ENCODE results near the gene ASPHD2. TPM values are rescaled to one million over a fixed set of nuclear protein-coding genes. Genes with fewer than 3 reads are reported as not detected.

Gene ASPHD2
- polyA plus RNA-seq, 1 of the 3 experiments (the other 2 are of a cell fraction): 2.2 TPM

DNA sequence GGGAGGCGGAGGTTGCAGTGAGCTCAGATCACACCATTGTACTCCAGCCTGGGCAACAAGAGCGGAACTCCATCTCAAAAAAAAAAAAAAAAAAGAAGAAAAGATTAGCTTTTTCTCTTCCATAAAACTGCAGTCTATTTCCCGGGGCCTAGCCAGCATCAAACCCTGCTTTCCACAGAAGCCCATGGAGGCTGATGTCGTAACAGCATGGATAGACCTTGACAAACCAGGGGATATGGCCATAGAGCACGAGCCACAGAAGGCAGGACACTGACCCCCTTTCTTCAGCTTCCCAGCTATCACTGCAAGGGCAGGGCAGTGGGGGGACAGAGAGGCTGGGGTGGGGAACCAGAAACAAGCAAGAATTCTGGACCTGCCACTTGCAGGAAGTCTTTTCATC is 33.0 kb downstream of the ASPHD2 start:
- no peak overlapping the region for H3K27ac ChIP-seq (ENCODE audit: low read depth in 2 of 2, low read length in 1 of 2)
- no peak overlapping the region for H3K4me3 ChIP-seq (ENCODE audit: low read depth in 2 of 2, low read length in 1 of 2)
- no peaks in the 10 kb centered on the region for H3K27me3 ChIP-seq (ENCODE audit: insufficient read depth)
- DNase-seq: no peak
- peaks cover 5% of the 10 kb centered on the region for H4K20me1 ChIP-seq (ENCODE audit: insufficient read depth)
- POLR2A ChIA-PET: no interaction called here
- peaks cover 0 to 2% of the 10 kb centered on the region in 2 experiments; a peak in 2 of 4 replicates for H3K4me1 ChIP-seq (ENCODE audit: control insufficient read depth in 1 of 2, insufficient read depth in 2 of 2, low read depth in 1 of 2, low read length in 1 of 2)
- no peaks in the 10 kb centered on the region for H3K9me3 ChIP-seq
- CTCF ChIA-PET: interaction anchor here (0.7 to 6.2 kb wide), 27 partner anchors 9 to 687 kb away, joined by 3 to 99 read pairs (median 11); partner anchors contain the start of genes HPS4 and SRRD
- H3K36me3 ChIP-seq (replicated peaks in 1 of 2; ENCODE audit: control insufficient read depth in 1 of 2, insufficient read depth in 2 of 2, low read length in 1 of 2): peaks cover 21 to 78% of the 10 kb centered on the region in 2 experiments
- H3F3A ChIP-seq (replicated peaks; ENCODE audit: insufficient read depth): peaks cover 3% of the 10 kb centered on the region
- TF ChIP-seq, protein P1, sequence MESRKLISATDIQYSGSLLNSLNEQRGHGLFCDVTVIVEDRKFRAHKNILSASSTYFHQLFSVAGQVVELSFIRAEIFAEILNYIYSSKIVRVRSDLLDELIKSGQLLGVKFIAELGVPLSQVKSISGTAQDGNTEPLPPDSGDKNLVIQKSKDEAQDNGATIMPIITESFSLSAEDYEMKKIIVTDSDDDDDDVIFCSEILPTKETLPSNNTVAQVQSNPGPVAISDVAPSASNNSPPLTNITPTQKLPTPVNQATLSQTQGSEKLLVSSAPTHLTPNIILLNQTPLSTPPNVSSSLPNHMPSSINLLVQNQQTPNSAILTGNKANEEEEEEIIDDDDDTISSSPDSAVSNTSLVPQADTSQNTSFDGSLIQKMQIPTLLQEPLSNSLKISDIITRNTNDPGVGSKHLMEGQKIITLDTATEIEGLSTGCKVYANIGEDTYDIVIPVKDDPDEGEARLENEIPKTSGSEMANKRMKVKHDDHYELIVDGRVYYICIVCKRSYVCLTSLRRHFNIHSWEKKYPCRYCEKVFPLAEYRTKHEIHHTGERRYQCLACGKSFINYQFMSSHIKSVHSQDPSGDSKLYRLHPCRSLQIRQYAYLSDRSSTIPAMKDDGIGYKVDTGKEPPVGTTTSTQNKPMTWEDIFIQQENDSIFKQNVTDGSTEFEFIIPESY (IDR thresholded peaks at IDR 0.05; ENCODE audit: borderline replicate concordance, low read depth): no peak
- no peak for TF ChIP-seq EP300 (IDR thresholded peaks at IDR 0.05; ENCODE audit: borderline replicate concordance in 1 of 2, low read depth in 1 of 2, low read length in 1 of 2)
- TF ChIP-seq YY1 (IDR thresholded peaks at IDR 0.05; ENCODE audit: low read depth): no peak
- no peak for TF ChIP-seq TEAD4 (IDR thresholded peaks at IDR 0.05; ENCODE audit: borderline replicate concordance, insufficient read depth)
- TF ChIP-seq GATA2 (CRISPR knock-in tag; IDR thresholded peaks at IDR 0.05): no peak
- TF ChIP-seq, protein P2, sequence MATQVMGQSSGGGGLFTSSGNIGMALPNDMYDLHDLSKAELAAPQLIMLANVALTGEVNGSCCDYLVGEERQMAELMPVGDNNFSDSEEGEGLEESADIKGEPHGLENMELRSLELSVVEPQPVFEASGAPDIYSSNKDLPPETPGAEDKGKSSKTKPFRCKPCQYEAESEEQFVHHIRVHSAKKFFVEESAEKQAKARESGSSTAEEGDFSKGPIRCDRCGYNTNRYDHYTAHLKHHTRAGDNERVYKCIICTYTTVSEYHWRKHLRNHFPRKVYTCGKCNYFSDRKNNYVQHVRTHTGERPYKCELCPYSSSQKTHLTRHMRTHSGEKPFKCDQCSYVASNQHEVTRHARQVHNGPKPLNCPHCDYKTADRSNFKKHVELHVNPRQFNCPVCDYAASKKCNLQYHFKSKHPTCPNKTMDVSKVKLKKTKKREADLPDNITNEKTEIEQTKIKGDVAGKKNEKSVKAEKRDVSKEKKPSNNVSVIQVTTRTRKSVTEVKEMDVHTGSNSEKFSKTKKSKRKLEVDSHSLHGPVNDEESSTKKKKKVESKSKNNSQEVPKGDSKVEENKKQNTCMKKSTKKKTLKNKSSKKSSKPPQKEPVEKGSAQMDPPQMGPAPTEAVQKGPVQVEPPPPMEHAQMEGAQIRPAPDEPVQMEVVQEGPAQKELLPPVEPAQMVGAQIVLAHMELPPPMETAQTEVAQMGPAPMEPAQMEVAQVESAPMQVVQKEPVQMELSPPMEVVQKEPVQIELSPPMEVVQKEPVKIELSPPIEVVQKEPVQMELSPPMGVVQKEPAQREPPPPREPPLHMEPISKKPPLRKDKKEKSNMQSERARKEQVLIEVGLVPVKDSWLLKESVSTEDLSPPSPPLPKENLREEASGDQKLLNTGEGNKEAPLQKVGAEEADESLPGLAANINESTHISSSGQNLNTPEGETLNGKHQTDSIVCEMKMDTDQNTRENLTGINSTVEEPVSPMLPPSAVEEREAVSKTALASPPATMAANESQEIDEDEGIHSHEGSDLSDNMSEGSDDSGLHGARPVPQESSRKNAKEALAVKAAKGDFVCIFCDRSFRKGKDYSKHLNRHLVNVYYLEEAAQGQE (IDR thresholded peaks at IDR 0.05; ENCODE audit: low read depth, low read length): no peak
- TF ChIP-seq RAD21 (IDR thresholded peaks at IDR 0.05; ENCODE audit: low read length): no peak
- TF ChIP-seq, protein P3, sequence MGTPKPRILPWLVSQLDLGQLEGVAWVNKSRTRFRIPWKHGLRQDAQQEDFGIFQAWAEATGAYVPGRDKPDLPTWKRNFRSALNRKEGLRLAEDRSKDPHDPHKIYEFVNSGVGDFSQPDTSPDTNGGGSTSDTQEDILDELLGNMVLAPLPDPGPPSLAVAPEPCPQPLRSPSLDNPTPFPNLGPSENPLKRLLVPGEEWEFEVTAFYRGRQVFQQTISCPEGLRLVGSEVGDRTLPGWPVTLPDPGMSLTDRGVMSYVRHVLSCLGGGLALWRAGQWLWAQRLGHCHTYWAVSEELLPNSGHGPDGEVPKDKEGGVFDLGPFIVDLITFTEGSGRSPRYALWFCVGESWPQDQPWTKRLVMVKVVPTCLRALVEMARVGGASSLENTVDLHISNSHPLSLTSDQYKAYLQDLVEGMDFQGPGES (IDR thresholded peaks at IDR 0.05; ENCODE audit: low read depth, low read length): no peak
- TF ChIP-seq NFIC (IDR thresholded peaks at IDR 0.05; ENCODE audit: borderline replicate concordance): no peak
- TF ChIP-seq, protein P4, sequence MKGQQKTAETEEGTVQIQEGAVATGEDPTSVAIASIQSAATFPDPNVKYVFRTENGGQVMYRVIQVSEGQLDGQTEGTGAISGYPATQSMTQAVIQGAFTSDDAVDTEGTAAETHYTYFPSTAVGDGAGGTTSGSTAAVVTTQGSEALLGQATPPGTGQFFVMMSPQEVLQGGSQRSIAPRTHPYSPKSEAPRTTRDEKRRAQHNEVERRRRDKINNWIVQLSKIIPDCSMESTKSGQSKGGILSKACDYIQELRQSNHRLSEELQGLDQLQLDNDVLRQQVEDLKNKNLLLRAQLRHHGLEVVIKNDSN (IDR thresholded peaks at IDR 0.05; ENCODE audit: borderline replicate concordance, low read depth): no peak
- TF ChIP-seq SIN3A (IDR thresholded peaks at IDR 0.05; ENCODE audit: borderline replicate concordance, low read depth, low read length): no peak
- TF ChIP-seq FOSL2 (IDR thresholded peaks at IDR 0.05; ENCODE audit: borderline replicate concordance, low read depth): no peak
- no peak for TF ChIP-seq FOXM1 (IDR thresholded peaks at IDR 0.05; ENCODE audit: low read depth)
- TF ChIP-seq NRF1 (IDR thresholded peaks at IDR 0.05; ENCODE audit: low read depth, low read length): no peak
- no peak for TF ChIP-seq MXI1 (IDR thresholded peaks at IDR 0.05; ENCODE audit: low read depth, low read length)
- TF ChIP-seq, protein P5, sequence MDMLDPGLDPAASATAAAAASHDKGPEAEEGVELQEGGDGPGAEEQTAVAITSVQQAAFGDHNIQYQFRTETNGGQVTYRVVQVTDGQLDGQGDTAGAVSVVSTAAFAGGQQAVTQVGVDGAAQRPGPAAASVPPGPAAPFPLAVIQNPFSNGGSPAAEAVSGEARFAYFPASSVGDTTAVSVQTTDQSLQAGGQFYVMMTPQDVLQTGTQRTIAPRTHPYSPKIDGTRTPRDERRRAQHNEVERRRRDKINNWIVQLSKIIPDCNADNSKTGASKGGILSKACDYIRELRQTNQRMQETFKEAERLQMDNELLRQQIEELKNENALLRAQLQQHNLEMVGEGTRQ (IDR thresholded peaks at IDR 0.05; ENCODE audit: borderline replicate concordance, low read depth, low read length): no peak
- no peak for TF ChIP-seq JUND (IDR thresholded peaks at IDR 0.05)
- H3K4me2 ChIP-seq: no peak overlapping the region
- WGBS (ENCODE audit: low lambda C conversion rate): 94% methylated on average over 5 of the region's 5 CpGs
- no peak overlapping the region for H3K9ac ChIP-seq
- no peak overlapping the region for H2AFZ ChIP-seq (ENCODE audit: low read depth)
- peaks cover 8% of the 10 kb centered on the region; the same call in 1 of the 2 replicates for H3K79me2 ChIP-seq (ENCODE audit: insufficient read depth)
- H3K9me2 ChIP-seq: no peaks in the 10 kb centered on the region

All from SK-N-SH (cell line).